GM18502 (cell line): ENCODE results near the gene TRIM24.
"Not testable (repeated sequence)": the region's sequence is repeated elsewhere in the genome, so short reads cannot be mapped to it uniquely, and the experiment has no call there.

ENCODE experiments used
- ATAC-seq: cut with Tn5 transposase; IDR thresholded peaks from one replicate; pipeline ENCODE4 v1.9.1; 2021; ENCODE audit warnings: mild to moderate bottlenecking; ENCODE audit not compliant: unreplicated experiment, poor library complexity

The TRIM24 gene

DNA sequence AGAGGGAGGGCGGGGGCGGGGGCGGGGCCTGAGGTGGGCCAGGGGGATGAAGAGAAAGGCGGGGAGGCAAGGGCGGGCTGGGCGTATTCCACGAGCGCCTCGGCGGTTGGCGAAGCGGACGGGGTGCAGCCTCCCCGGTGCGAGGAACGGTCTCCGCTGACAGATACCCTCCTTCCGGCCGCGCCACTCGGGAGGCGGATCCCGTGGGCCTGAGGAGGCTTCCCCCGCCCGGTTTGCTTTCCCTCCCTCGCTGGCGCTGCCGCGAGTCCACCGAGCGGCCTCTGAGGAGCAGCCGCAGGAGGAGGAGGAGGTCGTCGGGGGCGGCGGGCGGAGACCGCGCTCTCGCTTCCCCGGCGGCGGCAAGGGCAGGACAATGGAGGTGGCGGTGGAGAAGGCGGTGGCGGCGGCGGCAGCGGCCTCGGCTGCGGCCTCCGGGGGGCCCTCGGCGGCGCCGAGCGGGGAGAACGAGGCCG, at the start of gene TRIM24:
Gene TRIM24 (plus strand): TSS at position 84 of the 473 bp plus-strand sequence. CDS start 290 bp downstream, at position 374.
- peak; percentile 78 for ATAC-seq

DNA sequence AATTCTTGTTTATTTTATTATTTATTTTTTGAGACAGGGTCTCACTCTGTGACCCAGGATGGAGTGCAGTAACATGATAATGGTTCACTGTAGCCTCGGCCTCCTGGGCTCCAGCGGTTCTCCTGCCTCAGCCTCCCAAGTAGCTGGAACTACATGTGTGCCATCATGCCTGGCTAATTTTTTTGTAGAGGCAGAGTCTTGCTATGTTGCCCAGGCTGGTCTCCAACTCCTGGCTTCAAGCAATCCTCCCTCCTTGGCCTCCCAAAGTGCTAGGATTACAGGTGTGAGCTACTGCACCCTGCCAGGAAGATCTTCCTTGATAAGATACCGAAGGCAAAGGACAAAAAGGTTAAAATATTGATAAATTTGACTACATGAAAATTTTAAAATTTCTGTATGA, 48.0 kb upstream of the TRIM24 start:
- not testable (repeated sequence) for ATAC-seq

- not testable (repeated sequence) for ATAC-seq
Observed at GRCh38 chr7:138412921-138413320, 47.1 kb upstream of the TRIM24 start.

DNA sequence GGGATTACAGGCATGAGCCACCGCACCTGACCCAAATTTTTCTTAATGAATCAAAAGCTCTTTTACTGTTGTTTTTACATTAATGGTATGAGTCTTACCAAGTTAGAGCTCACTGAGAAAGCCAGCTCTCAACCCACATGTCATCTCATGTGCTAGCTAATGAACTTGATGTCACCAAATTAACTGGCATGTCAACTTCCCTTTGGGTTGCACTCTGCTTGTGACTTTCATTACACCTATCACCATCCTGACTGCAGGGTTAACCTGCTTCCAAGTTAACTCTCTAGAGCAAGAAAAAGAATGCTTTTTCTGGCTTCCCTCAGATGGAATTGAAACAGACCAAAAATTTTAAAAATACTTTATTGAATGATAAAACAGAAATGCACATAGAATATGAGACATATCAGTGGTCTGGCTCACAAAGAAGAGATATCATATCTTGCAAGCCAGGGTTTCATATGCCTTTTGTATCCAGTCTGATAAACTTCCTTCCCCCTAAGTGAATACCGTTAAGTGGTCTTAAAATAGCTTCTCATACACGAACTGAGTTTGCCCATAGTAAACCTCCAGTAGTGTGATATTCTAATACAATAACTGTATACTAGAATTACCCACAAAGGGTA, 42.9 kb upstream of the TRIM24 start:
- no peak for ATAC-seq

DNA sequence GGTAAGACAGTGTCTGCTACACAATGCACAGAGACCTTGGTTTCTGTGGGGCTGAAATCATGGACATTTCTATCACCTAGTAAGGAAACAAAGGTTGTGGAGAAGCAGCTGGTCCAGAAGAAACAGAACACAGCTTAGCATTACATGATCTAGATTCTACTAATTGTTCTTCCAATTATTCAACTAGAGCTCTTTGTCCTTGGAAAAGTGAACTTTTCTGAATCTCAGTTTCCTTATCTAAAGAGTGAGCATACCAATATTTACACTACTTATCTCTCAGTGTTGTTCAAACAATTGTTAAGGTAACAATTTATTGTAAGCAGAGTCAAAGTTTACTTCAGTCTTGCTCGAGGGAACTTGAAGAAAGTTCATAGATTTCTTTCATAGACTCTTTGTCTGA, 42.3 kb upstream of the TRIM24 start:
- no peak for ATAC-seq

- ATAC-seq = not testable (repeated sequence)
Observed at GRCh38 chr7:138418403-138418802, 41.7 kb upstream of the TRIM24 start.

DNA sequence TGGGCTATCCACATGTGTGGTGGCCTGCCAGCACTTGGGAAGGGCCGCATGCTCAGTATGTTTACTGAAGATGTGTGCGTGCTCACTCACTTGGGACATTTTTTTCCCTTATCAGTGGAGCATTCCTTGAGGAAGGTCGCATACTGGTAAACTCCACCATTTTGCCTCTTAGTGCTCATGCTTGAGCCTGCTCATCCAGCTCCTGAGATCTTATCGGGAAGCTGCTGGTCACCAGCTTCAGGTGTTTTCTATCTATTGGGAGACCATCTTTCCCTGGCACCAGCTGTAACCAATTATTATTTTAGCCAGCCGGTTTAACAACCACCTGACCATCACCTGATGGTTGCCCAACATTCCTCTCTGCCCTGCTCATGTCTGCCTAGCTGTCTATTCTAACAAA, 35.0 kb upstream of the TRIM24 start:
- no peak for ATAC-seq

GRCh38 chr7:138429577-138430250, 30.3 kb upstream of the TRIM24 start:
- ATAC-seq = no peak

DNA sequence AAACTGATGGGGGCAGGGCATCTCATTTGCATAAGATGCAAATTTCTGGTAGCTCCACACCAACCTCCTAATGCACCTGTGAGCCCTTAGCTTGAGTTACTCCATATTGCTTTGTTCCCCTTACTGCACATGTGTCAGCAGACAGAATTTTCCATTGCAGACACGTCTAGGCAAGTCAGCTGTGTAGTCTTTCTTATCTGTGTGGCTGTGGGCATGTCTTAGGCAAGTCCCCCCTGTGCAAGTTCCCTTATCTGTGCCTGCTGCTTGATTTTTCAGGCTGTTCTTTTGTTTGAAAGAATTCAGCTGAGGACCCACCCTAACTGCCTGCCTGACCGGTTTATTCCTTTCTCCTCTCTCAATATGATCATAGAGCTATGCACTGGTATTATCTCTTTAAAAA, 28.5 kb upstream of the TRIM24 start:
- ATAC-seq = no peak

GRCh38 chr7:138433583-138434443, 26.2 kb upstream of the TRIM24 start:
- no peak for ATAC-seq

DNA sequence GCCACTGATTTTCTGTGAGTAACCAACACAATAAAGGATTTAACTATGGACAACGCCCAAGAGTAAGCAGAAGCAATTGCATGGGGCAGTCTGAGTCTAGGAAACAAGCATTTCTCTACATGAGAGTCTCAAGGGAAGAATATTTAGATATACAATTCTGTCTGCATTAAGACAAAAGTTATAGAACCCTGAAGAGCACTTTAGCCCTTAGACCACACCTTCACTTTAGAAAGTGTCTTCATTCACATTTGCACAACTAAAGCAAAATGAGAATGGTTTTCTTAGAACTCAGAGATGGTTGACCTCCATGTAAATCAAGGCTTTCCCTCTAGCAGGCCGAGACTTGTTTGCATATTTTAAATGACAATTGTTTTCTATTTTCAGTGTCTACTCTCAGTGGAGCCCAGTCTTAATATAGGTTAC, 25.5 kb upstream of the TRIM24 start:
- no peak for ATAC-seq

GRCh38 chr7:138435231-138435919, 24.7 kb upstream of the TRIM24 start:
- ATAC-seq = no peak

GRCh38 chr7:138436388-138436787, 23.7 kb upstream of the TRIM24 start:
- ATAC-seq = no peak

GRCh38 chr7:138440460-138440859, 19.6 kb upstream of the TRIM24 start:
- no peak for ATAC-seq

- ATAC-seq = no peak
Observed at GRCh38 chr7:138442822-138443221, 17.2 kb upstream of the TRIM24 start.

- ATAC-seq = peak; percentile 58
Observed at GRCh38 chr7:138449580-138449979, 10.5 kb upstream of the TRIM24 start.

DNA sequence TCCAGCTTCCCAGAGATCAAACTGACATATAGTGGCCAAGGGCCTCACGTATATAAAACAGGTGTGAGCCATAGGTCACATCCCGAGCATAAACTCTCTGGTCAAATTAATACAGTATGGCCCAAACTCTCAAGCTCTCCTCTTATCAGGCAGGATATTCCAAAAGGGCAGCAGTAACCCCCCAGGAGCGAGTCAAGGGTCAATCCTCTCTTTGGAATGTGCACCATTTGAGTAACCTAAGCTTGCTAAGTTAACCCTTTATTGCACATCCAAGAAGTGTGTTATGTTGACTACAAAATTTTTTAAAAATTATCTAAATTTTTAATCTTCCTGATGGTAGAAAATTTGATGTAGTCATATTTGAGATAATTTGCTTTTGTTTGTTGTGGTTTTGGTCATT, 4.5 kb upstream of the TRIM24 start:
- no peak for ATAC-seq

DNA sequence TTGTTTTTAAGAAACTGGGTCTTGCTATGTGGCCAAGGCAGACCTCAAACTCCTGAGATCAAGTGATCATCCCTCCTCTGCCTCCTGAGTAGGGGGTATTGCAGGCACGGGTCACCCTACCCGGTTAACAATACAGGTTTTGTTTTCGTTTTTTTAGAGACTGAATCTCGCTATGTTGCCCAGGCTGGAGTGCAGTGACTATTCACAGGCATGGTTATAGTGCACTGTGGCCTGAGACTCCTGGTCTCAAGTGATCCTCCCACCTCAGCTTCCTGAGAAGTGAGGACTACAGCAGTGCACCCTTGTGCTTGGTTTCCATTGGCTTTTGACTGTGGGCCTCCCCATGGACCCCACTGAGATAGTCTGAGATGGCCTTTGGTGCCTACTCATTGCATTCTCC, 3.8 kb upstream of the TRIM24 start:
- no peak for ATAC-seq

DNA sequence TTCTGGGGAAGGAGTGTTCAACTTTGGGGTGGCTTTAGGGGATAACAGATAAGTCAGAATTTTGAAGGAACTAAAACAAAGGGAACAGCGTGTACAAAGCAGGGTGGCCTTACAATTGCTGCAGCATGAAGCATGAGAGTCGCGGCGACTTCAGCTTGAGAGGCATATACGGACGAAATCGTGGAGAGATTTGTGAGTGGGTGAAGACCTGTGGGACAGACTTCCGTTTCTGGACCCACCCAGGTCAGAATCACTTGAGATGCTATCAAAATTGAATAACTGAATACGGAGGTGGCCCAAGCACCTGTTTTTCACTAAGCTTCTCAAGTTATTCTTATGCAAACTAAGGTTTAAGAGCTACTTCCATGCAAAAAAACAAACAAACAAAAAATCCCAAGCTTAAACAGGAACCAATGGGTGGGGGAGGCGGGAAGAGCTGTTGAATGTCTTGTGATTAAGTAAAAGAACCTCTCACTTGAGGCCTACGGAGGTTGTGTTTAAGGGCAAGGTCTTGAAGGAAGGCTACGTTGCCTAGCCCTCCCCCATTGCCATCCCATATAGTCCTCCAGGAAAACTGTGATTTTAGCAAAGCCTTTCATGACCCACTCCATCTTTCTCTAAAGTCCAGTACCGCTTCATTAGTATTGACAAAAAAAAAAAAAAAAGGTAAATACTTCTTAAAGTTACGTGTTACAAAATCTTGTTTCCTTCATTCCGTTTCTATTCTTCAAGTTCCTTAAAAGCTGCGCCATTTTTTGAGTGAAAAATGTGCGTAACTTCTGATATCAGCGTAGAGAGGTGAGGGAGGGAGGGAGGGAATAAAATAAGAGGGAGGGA, 1.3 kb upstream of the TRIM24 start:
- no peak for ATAC-seq
